CD4-positive, alpha-beta T cell treated with Interleukin-17A for 4 hours (primary cell): ENCODE data around the gene SPATA24.
"Not testable (repeated sequence)": the region's sequence is repeated elsewhere in the genome, so short reads cannot be mapped to it uniquely, and the experiment has no call there.

Experiments used
- DNase-seq: peaks from one replicate; pipeline ENCODE4 v3.0.0-alpha.2; 2020; ENCODE audit warnings: mixed read lengths

The SPATA24 gene, protein sequence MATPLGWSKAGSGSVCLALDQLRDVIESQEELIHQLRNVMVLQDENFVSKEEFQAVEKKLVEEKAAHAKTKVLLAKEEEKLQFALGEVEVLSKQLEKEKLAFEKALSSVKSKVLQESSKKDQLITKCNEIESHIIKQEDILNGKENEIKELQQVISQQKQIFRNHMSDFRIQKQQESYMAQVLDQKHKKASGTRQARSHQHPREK

DNA sequence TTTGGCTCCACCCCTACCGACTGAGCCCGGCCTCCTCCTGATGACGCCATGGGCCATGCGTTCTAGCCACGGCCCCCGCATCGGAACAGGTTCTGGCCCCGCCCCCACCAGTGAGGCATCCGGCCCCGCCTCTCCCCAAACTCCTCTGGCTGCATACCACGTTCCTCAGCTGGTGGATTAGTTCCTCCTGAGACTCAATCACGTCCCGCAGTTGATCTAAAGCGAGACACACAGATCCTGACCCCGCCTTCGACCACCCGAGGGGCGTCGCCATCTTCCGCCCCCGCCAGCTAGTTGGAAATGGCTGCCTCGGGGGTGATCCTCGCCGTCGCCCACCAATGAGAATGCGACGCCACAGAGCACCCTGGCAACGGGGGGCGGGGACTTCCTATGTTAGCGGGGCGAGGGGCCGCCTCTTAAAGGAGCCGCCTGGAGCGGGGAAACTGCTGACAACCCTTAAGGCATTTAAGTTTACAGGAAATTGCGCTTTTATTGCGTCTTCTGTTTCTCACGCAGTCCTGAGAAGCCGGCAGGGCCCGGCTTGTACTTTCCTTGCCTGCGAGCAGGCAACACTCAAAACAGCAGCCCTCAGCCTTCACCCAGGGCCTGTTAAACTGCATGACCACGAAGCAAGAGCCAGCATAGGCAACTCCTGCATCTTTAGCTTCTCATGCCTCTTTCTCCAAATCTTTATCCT is at the start of gene SPATA24:
TSS of gene SPATA24 (minus strand) at position 303 of the 697 bp plus-strand sequence. CDS start at position 274, 29 bp downstream.
- peak; percentile 99 for DNase-seq

DNA sequence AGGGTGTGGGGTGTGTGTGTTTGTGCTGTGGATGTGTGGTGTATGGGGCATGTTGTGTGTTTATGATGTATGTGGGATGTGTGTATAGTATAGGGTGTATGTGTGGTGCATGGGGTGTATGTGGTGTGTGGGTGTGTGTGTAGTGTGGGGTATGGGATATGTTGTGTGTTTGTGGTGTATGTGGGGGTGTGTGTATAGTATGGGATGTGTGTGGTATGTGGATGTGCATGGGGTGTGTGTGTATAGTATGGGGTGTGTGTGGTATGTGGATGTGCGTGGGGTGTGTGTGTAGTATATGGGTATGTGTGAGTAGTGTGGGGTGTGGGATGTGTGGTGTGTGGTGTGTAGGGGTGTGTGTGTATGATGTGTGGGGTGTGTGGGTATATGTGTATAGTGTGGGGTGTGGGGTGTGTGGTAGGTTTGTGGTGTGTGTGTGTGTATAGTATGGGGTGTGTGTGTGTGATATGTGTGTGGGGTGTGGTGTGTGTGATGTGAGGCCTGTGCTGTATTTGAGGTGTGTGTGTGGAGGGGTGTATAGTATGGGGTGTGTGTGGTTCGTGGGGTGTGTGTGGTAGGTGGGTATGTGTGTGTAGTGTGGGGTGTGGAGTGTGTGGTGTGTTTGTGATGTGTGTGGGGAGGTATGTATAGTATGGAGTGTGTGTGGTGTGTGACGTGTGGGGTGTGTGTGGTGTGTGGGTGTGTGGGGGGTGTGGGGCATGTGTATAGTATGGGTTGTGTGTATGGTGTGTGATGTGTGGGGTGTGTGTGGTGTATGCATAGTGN is 48.2 kb upstream of the SPATA24 start:
- no peak for DNase-seq

DNA sequence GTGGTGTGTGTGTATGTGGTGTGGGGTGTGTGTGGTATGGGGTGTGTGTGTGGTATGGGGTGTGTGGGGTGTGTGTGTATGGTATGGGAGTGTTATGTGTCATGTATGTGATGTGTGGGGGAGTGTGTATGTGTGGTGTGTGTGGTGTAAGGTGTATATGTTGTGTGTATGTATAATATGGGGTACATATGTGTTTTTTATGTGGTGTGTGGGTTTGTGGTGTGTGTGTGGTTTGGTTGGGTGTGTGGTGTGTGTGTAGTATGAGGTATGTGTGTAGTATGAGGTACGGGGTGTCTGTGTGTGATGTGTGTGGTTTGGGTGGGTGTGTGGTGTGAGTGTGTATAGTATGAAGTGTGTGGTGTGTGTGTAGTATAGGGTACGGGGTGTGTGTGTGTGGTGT is 47.3 kb upstream of the SPATA24 start:
- DNase-seq = no peak

DNA sequence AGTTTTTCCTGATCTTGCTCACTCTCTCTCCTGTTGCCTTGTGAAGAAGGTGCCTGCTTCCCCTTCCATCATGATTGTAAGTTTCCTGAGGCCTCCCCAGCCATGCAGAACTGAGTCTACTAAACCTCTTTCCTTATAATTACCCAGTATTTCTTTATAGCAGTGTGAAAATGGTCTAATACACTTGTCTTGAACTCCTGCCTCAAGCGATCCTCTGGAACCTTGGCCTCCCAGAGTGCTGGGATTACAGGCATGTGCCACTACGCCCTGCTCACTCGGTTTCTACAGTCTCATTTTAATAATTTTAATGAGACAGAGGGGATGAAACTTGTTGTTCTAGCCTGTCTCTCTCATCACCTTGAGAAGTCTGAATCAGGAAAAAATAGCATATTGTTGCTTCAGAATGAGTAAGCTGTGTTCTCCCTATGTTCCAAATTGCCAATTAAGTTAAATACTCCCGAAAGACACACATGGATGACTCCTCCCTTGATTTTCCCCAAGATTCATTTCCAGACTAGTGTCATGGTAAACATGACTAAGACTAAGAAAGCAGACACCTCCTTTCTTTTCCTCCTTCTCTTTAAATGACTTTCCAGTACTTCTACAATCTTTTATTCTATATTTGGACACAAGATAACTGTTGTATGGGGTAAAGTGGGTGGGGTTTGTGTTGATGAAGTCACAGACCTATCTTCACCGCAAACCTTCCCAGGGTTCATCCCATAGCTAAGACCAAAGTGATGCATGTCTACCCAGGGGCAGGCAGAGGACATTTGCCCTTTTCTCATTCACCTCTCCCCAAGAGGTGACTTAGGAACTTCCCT is 43.3 kb upstream of the SPATA24 start:
- no peak for DNase-seq

DNA sequence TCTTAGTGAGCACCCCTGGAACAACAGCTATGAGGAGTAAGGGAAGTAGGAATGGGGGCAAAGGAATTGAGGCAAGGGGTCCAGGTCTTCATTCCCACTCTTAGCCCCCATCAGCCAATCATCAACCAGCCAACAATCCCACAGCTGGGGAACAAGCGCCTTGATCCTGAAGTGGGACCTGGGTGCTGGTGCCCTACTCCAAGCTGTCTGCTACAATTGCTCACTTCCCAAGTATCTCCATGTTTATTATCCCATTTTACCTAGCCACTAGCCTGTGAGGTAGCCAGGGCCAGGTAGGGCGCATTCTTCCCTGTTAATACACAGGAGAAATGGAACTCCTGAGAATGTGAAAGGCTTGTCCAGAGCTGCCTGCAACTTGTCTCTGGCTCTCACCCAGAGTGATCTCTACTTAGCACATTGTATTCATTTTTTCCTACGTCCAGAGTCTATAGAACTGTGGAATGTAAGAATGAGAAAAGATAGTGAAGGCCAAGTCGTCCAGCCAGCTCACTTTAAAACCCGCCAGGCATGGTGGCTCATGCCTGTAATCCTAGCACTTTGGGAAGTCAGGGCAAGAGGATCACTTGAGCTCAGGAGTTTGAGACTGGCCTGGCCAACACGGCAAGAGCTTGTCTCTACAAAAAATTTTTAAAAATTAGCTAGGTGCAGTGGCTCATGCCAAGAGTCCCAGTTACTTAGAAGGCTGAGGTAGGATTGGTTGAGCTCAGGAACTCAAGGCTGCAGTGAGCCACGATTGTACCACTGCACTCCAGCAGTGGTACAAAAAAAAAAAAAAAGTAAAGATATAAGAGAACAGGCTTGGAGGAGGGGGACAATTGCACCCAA is 41.7 kb upstream of the SPATA24 start:
- DNase-seq = no peak

DNA sequence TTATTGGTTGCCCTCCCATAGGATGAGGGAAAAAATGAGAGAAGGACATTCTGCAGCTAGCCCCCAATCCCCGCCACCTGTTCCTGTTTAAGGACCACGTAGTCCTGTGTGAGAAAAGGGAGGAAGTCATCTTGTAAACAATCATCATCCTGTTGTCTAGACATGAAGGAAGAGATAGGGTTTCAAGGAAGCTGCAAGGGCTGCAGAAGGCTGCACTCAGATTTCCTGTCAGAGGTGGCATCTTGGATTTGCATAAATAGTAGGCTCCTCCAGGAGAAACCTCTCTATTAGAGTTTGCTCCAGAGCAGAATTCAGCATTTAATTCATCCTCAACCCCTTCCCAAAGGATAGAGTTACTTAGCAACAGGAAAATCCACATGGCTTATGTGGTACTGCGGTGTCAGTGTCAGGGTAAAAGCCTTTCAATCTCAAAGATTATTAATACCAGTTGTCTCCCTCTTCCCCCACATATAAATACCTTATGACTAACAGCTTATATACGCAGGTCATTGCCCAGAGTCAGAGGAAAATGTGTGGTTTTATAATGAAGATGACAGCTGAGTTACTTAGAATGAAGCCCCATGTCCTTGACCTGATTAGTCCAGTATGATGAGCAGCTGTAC is 40.1 kb upstream of the SPATA24 start:
- DNase-seq = peak; percentile 60

DNA sequence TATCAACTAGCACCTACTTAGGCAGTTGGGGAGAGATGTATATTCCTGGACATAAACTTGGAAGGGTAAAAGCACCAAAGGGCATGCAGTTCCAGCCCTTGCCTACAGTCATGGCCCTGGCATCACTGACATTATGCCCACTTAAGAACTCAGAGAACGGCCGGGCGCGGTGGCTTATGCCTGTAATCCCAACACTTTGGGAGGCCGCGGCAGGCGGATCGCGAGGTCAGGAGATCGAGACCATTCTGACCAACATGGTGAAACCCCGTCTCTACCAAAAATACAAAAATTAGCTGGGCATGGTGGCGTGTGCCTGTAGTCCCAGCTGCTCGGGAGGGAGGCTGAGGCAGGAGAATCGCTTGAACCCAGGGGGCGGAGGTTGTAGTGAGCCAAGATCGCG is 36.5 kb upstream of the SPATA24 start:
- DNase-seq = not testable (repeated sequence)

DNA sequence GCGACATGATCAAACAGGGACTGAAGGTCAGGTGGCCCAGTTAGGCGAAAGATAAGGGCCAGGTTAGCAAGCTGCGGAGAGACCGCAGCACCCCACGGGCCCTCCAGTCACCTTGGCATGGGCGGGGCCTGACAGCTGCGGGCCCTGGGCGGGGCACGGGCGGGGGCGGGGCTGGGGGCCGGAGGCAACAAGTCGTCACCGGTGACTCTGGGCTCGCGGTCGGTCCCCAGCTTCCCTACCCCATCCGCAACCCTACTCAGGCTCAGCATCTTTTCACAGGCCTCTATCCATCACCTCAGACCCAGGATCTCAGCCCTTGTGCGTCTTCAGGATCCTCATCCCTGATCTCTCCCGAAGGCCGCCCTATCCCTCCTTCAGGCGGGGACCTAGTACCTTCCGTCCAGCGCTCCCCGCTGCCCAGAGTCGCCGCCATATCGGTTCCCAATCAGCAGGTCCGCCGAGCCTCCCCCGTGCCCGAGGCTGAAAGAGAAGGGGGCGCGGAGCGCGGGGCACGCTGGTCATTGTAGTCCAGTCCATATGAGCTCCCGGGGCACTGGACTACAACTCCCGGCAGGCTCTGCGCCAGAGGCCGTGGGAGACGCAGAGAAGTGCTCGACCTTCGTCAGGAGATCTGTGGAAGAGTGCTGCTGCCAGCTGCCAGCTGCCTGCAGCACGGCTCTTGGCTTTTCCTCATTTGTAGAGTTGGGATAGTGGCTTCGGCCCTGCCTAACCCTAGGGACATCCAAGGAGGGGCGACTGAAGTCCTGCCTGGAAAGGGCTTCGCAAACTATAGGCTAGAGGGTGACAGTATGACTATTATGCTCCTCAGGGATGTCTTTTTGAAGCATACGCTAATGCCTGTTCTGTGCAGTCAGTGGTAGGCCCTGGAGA is 35.4 kb upstream of the SPATA24 start, which contains the start of gene DNAJC18:
TSS of gene DNAJC18 (minus strand) at position 513 of the 891 bp plus-strand sequence. CDS start at position 433, 80 bp downstream.
- peak; percentile 95 for DNase-seq

DNA sequence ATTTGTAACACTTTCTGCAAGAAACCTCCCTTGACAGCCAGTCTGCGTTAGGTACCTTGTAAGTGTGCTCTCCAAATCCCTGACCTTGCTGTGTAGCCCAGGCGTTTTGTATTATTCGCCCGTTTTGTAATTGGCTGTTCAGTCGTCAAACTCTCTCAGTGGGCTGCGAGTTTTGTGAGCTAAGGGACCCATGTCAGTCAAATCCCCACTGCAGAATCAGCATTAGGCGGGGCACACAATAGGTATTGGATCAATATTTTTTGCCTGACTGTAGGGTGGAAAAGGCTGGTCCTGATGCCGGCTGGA is 34.8 kb upstream of the SPATA24 start:
- no peak for DNase-seq

DNA sequence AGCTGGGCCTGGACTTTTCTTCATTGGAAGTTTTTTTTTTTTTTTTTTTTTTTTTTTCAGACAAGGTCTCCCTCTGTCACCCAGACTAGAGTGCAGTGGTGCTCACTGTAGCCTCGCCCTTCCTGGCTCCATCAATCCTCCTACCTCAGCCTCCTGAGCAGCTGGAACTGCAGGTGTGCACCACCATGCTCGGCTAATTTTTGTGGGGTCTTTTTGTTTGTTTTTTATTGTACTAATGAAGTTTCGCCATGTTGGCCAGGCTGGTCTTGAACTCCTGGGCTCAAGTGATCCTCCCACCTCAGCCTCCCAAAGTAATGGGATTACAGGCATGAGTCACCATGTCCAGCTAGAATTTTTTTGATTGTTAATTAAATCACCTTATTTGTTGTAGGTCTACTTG is 31.8 kb upstream of the SPATA24 start:
- no peak for DNase-seq

DNA sequence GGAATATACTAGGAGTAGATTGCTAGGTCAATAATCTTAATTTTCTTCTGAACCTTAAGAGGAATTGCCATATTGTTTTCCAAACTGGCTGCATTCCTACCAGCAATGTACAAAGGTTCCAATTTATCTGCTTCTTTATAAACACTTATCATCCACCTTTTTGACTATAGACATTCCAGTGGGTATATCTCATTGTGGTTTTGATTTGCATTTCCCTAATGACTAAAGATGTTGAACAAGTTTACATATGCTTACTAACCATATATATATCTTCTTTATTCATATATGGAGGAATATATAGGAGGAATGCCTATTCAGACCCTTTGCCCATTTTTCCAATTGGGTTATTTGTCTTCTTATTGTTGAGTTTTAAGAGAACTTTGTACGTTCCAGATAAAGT is 27.8 kb upstream of the SPATA24 start:
- DNase-seq = no peak

DNA sequence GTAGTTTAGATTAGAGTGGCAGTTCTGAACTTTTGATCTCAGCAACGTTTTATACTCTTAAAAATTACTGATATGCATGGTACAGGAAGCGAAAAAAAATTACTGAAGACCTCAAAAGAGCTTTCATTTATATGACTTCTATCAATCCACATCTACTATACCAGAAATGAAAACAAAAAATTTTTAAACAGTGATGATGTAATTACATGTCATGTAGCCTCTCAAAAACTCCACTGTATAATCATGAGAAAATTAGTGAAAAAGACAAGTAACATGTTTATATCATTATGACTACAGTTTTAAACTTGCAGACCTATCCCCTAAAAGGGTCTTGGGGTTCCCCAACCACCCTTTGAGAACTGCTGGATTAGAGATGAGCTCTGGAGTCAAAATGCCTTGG is 26.1 kb upstream of the SPATA24 start:
- DNase-seq = no peak

DNA sequence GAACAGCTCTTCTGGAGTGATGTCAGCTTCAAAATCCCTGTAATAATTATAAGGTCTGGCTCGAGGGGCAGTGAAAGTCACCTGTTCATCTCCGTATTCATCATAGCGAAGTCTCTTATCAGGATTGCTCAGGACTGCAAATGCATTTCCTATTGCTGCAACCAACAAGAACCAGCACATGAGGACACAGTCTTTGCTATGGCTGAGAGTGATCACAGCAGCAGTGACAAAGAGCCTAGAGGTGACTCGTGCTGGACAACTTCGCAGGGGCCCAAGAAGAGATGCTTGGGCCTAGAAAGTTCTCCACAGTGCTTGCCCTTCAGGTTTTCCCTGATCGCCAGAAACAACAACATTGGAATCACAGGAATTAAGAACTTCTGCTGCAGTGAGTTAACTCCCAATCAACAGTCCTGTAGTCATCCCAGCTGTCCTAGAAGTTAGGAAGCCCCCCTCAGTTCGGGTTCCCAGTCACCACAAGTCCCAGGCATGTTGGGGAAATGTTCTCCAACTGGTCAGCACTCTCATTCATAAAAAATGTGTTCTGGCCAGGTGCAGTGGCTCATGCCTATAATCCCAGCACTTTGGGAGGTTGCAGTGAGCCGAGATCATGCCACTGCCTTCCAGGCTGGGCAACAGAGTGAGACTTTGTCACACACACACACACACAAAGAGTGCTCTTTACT is 22.5 kb upstream of the SPATA24 start:
- DNase-seq = no peak

DNA sequence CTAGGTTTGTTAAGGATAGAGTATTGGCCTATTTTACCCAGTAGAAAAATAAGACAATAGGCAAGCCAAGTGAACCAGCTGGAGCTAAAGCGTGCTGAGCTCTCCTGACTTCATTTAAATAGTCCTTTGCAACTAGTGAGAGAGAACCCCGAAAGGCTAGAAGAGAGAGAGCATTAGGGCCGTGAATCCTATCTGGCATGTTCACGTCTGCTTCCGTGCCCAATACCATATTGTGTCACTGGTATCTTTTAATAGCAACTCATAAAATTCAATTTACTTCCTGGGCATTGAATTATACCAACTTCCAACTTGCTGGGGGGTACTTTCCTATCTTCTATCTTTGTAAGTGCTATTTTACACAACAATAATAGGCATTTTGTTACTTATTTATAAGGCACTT is 21.6 kb upstream of the SPATA24 start:
- DNase-seq = no peak

DNA sequence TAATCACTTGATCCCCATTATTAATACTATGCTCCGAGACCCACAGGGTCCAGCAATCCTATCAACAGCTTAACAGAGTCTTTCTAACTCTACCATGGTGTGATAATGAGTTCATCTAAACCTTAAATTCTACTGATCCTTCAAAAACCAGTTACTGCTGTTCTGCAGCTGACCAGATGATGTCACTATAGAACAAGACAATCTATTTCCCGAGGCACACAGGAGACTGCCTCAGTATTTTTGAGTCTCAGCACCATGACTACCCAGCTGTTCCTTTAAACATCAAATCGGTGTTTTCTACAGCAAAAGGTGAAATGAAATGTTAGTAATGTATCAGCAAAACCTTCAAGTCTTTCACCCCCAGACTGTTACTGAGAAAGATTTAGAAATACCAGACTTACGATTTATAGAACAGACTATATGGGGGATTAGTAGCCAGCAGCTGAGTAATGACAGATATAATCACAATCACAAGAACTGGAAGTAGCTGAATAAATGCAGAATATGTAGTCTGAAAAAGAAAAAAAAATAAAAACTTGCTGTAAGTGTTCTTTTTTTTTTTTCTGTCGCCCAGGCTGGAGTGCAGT is 18.5 kb upstream of the SPATA24 start:
- peak; percentile 67 for DNase-seq

DNA sequence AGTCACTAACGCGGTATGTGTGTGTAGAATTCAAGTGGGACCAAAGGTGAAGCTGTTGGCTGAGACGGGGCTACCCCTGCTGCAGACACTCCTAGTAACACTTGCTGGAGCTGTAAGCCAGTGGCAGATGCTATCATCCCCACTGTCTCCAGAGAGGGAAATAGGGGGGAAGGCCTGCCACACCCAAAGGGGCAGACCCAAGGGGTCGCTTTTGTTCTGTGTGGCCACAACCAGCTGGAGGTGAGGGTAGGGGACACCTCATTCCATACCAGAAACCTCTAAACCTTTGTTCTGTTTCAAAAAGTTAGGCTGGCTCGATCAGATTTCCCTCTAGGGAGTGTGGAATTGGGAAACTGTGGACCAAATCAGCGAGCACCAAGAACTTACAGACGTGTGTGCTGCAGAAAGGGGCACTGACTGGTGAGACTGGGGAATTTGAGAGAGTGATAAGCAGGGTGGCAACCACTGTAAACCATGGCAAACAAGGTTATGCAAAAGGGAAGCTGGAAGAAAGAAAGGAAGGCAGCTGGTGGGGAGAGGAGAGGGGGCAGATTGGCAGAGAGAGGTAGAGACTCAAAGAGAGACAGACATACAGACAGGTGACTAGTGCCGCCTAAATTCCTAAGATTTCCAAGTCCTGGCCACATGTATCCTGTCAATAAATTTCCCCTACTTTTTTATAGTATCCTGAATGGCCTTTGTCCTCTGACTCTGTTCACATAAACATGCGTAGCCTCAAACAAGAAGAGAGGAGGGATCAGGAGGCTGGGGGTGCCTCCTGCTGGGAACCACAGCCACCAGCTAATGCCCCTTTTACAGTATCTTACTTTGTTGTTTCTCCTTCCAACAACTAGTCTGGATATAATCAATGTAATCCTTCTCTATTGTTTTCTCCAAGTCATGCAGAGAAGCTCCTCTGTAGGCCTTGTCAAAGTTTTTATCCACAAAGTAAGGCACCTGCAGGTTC is 15.6 kb upstream of the SPATA24 start:
- no peak for DNase-seq

DNA sequence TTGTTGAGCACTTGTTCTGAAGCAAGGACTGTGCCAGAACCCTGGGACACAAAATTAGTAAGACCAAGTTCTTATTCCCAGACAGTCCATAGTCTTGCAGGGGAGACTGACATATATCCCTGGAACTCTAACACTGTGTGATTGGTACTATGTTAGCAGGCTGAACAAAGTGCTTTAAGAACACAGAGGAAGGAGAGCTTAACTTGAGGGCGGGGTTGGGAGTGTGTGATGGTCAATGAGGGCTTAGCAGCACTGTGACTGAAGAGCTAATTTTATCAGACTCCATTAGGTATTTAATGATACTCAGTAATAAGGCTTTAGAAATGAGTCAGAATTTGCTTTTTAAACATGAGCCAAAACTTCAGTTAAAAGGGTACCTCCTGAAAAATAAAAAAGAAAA is 14.9 kb upstream of the SPATA24 start:
- no peak for DNase-seq

DNA sequence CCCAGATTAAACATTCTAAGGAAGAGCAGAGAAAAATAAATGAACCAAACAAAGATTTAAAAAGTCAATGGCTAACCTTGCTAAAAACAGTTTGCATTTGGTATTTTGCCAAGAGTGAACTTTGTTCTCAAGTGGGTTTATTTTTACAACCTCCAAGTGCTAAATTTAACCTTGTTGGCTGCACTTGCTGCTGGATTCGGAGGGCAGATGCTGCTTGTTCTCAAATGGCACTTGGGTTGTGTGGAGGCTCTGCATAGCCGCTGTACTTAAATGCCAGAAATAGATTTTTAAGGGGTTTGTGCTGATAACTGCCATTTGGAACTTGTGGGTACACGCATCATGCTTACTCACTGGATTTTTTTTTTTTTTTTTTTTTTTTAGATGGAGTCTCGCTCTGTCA is 13.3 kb upstream of the SPATA24 start:
- DNase-seq = no peak
